DMS 273 (cell line): ENCODE measurements around the gene RIMS3.
A peak's percentile ranks its signal among the peaks of the same experiment; 100 is the strongest.
"Not testable (repeated sequence)": the region's sequence is repeated elsewhere in the genome, so short reads cannot be mapped to it uniquely, and the experiment has no call there.

ENCODE experiments used
- DNase-seq: peaks from one replicate; lab custom pipeline; 2025; ENCODE audit not compliant: unreplicated experiment; lab: John Stamatoyannopoulos, UW

Gene RIMS3

DNA sequence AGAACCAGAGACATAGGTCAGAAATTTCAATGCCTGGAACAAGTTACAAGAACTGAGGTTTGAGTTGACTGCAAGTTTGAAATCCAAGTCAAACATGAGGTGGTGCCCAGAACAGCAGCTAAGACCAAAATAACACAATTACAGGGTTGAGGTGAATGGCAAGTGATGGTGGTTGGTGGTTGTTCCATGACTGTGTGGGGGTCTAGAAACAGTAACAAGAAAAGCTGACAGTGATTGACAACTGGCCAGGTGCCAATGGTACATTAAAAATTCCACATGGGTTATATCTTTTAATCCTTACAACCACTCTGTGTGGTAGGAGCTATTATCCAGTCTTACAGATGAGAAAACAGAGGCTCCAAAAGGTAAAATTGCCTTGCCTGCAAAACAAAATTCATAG lies 32.0 kb downstream of the RIMS3 start:
- DNase-seq, result no peak

GRCh38 chr1:40630488-40631223 lies 34.8 kb downstream of the RIMS3 start:
- DNase-seq, result peak; percentile 100

DNA sequence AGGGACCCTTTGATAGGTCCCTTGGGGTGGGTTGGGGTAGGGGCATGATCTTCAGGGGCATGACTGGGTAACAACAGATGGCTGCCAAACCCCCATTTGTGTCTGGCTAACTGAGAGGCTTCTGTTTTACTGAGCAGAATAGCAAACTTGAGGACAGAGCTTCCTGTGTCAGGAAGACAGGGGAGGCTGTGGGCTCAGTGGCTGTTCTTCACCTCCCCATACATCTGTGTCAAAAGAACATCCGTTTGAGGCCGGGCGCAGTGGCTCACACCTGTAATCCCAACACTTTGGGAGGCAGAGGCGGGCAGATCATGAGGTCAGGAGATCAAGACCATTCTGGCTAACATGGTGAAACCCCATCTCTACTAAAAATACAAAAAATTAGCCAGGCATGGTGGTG lies 35.9 kb downstream of the RIMS3 start:
- DNase-seq, result not testable (repeated sequence)

- DNase-seq, result no peak
These were observed 36.6 kb downstream of the RIMS3 start for GRCh38 chr1:40628903-40629292.

DNA sequence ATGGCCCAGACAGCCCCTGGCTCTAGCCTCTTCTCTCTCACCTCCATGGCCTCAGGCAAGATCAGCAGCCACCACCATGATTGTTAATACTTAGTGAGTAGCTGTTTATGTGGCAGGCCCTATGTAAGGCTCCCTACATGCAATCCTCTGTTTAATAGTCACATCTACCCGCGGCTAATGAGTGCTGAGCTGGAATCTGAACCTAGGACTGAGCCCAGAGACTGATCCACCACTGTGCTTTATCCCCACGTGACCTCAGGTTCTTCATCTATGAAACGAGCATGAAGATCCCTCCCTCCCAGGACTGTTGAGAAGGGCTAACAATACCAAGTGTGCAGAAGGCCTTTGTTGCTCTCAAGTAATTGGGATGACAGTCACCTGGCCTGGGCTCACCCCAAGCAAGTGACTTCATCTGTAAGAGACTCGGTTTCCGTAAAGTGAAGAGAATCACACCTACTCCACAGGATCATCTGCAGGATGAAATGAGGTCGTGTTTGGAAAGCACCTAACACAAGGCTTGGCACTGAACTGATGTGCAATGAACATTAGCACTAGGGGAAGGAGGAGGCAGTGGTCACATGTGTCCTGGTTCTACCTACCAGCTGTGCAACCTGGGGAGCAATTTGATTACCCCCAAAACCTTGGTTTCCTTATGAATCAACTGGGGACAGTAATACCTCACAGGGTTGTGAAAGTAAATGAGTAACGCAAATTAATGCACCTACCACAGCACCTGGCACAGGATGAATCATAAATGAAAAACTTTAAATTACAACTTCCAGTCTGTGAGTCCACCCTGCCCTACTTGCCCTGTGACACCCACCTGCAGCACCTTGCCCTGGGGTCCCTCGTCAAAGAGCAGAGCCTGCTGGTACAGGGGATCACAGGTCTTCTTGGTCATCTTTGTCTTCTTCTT lies 37.2 kb downstream of the RIMS3 start:
- DNase-seq, result no peak

GRCh38 chr1:40626383-40626770 lies 39.1 kb downstream of the RIMS3 start:
- DNase-seq, result no peak

DNA sequence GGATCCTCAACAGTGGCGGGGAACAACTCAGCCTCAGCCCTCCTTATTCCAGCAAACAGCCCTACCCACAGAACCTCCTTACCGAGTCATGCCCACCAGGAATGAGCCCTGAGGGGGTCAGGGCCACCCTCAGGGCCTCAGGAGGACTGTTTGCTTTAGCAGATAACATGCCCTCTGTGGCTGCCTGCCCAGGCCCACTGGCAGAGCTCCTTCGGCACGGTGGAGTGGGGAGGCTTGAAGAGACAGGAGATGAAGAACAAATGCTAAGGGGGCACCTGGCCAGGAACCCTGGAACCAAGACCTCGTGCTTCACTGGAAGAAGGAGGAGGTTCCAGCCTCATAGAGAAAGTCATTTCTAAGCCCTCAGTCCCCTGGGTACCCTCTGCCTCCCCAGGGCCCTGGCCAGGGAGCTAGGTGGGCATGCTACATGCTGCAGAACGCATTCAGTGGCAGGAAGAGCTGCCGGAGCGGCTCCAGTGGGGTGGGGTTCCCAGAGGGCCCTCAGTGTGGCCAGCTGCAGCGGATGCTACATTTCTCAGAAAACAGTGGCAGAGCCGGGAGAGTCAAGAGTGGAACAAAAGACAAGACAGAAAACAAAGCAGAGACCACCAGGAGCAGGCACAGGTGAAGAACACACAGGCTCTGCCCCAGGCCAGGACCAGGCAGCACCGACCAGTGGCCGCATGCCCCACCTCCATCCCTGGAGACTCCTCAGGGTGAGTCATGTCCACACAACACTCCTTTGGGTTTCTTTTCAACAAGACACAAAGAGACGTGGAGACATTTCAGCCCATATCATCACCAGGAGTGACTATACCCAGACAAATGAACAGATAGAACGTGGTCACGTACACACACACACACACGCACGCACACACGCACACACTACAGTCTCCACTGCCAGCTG lies 39.8 kb downstream of the RIMS3 start:
- no peak for DNase-seq

- DNase-seq, result peak; percentile 100
These were observed 40.4 kb downstream of the RIMS3 start for GRCh38 chr1:40625076-40625475.

DNA sequence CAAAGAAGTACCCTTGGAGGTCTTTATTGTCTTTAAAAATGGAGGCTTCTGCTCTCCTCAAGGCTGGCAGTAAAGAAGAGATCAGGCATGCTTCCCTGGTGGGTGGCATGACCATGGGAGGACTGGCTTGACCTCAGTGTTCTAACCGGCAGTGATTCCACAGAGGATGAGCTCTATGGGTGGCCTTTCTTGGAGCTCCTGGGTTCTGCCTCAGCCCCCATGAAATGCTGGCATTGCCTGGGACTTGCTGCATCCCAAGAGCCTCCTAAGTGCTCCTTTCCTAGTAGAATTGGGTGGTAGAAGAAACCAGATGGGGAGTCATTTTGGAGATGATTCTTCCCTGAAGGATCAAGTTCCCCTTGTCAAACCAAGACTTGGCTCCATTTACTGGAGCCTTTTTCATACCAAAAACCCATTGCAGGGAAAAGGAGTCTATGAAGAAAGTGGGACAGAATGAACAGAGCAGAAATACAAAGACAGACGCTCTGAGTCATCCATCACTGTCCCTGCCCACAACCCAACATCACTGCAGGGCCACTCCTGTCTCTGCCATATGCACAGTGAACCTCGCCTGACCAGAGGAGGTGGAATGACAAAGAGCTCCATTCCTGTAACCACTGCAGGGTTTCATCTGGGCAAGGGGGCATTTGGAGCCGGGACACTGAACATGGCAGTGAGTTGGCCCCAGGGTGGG lies 42.4 kb downstream of the RIMS3 start:
- DNase-seq, result peak; percentile 90

GRCh38 chr1:40621821-40622450 lies 43.5 kb downstream of the RIMS3 start:
- no peak for DNase-seq

DNA sequence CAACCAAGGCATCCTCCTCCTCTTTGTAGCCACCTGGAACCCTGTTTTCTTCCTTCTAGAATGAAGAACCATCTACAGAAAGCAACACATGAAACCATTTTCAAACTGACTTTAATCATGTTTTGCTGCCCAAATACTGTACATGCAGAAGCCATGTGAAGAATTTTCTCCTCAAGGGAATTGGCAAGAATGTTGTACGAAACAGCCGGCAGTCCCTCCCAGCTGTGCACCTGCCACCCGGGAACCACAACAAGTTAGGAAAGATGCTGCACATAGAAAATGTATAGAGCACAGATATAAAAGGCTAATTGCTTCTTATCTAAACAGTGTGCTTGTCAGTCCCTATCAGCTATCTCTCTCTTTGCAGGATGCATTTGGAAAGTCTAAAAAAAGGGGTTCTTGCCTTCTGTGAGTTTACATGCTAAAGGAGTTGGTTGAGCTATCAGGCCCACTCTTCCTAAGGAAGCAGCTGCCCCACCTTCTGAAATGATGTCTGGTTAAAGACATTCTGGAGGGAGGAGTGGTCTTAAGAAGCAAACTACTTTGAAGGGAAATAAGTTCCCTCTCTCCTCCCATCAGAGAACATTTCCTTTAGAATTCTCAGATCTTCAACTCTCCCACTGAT lies 44.8 kb downstream of the RIMS3 start:
- DNase-seq, result no peak

- DNase-seq, result no peak
These were observed 45.3 kb downstream of the RIMS3 start for GRCh38 chr1:40620150-40620549.

DNA sequence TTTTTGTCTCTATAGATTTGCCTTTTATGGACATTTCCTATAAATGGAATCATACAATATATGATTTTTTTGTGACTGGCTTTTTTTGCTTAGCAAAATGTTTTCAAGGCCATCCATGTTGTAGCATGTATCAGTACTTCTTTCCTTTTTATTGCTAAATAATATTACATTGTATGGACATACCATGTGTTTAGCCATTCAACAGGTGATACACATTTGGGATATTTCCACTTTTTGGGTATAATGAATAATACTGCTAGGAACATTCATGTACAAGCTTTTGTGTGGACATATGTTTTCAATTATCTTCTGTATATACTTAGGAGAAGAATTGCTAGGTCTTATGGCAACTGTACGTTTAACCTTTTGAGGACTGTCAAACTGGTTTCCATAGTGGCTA lies 47.4 kb downstream of the RIMS3 start:
- no peak for DNase-seq

GRCh38 chr1:40612345-40612831 lies 53.1 kb downstream of the RIMS3 start:
- DNase-seq, result peak; percentile 100

GRCh38 chr1:40610156-40610555 lies 55.3 kb downstream of the RIMS3 start:
- no peak for DNase-seq

DNA sequence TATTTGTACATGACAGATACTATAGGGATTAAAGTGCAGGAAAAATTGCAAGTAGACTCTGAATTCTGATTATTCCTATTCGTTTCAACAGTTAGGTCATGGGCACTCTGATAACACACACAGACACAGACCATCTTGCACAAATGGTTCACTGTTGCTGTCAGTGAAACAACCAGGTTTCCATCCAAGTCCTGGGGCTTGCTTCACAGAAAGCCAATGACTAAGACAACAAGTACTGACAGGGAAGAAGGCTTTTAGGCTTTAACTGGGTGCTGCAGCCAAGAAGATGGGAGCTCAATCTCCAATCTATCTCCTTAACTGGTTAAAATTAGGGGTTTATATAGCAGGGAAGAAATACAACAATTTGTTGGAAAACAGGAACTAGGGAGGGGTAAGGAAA lies 57.6 kb downstream of the RIMS3 start:
- no peak for DNase-seq

GRCh38 chr1:40606978-40607377 lies 58.5 kb downstream of the RIMS3 start:
- DNase-seq, result no peak

DNA sequence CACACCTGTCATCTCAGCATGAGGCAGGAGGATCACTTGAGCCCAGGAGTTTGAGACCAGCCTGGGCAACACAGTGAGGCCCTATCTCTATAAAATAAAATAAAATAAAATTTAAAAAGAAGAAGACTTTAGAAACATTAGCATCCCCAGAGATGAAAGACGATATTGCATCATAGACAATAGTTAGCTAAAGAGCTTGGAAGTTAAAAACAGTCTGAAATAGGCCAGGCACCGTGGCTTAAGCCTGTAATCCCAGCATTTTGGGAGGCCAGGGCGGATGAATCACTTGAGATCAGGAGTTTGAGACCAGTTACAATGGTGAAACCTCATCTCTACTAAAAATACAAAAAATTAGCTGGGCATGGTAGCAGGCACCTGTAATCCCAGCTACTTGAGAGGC lies 59.3 kb downstream of the RIMS3 start:
- DNase-seq, result no peak

DNA sequence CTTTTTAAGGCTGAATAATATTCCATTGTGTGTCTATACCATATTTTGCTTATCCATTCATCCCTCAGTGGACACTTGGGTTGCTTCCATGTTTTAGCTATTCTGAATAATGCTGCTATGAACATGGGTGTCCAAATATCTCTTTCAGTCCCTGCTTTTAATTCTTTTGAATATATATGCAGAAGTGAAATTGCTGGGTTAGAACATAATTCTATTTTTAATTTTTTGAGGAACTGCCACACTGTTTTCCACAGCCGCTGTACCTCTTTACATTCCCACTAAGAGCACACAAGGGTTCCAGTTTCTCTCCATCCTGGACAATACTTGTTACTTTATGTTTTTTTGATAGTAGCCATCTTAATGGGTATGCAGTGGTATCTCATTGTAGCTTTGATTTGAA lies 65.6 kb downstream of the RIMS3 start:
- DNase-seq, result no peak

DNA sequence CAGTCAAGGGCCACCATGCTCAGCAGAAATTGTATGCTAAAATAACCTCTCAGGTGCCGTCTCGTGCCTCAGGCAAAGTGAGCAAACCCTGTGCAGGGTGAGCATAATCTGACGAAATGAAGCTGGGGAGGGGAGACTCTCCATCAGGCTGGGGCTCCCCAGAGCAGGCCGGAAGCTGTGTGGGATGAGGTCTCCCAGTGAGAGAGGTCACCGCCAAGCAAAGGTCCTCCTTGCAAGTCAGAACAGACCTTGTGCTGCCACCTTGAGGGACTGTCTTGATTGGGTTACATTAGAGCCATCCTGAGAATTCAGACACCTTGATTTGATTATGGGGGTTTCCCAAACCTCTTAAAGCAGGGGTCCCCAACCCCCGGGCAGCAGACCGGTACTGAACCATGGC lies 69.9 kb downstream of the RIMS3 start:
- DNase-seq, result no peak
